Activated CD4-positive, alpha-beta T cell treated with anti-CD3 and anti-CD28 coated beads, Interleukin-10, Interleukin-2, amounts not matched to agents 100 ng/mL and 50 ng/mL, durations not matched to agents 16 hours and 8 hours (primary cell): ENCODE data around the gene OTUD4.
"Not testable (repeated sequence)": the region's sequence is repeated elsewhere in the genome, so short reads cannot be mapped to it uniquely, and the experiment has no call there.

Experiments
- DNase-seq: peaks from one replicate; pipeline ENCODE4 v3.0.0-alpha.2; 2020

Gene OTUD4, protein sequence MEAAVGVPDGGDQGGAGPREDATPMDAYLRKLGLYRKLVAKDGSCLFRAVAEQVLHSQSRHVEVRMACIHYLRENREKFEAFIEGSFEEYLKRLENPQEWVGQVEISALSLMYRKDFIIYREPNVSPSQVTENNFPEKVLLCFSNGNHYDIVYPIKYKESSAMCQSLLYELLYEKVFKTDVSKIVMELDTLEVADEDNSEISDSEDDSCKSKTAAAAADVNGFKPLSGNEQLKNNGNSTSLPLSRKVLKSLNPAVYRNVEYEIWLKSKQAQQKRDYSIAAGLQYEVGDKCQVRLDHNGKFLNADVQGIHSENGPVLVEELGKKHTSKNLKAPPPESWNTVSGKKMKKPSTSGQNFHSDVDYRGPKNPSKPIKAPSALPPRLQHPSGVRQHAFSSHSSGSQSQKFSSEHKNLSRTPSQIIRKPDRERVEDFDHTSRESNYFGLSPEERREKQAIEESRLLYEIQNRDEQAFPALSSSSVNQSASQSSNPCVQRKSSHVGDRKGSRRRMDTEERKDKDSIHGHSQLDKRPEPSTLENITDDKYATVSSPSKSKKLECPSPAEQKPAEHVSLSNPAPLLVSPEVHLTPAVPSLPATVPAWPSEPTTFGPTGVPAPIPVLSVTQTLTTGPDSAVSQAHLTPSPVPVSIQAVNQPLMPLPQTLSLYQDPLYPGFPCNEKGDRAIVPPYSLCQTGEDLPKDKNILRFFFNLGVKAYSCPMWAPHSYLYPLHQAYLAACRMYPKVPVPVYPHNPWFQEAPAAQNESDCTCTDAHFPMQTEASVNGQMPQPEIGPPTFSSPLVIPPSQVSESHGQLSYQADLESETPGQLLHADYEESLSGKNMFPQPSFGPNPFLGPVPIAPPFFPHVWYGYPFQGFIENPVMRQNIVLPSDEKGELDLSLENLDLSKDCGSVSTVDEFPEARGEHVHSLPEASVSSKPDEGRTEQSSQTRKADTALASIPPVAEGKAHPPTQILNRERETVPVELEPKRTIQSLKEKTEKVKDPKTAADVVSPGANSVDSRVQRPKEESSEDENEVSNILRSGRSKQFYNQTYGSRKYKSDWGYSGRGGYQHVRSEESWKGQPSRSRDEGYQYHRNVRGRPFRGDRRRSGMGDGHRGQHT

DNA sequence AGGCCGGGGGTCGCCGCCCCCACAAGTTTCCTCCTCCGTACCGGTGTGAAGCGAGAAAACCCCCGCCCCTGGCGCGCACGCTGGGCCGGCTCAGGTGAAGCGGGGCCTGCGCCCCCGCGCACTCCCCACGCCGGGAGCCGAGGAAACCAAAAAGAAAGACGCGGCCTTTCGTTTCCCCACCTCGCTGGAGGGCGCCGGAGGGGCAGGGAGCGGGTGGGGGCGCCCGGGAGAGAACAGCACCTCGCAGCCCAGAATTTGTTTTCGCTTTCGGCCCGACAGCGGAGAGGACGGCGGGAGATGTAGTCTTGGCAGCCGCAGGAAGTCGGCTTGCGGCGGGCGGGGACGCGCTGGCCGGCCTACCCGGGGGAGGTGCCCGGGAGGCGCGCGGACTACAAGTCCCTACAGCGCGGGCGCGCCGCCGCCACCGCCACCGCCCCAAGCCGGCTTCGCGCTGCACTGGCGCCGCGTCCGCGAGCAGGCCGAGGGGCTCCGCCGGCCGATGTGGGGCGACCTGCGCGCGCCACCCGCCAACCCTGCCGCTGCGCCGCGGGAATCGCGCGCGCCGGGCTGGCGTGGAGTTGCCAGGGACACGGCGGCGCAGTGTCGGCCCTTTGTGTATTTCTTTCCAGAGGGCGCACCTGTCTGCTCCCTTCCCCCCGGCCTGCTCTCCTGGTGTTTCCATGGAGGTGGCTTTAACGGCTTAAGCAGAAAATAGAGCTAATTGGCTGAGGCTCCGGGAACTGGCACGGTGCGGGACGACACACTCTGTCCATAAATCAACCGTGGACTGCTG, at the start of gene OTUD4:
Gene OTUD4 (minus strand): TSS at position 292 of the 793 bp plus-strand sequence. CDS start 616 bp downstream, outside the sequence.
- DNase-seq, result peak; percentile 97

DNA sequence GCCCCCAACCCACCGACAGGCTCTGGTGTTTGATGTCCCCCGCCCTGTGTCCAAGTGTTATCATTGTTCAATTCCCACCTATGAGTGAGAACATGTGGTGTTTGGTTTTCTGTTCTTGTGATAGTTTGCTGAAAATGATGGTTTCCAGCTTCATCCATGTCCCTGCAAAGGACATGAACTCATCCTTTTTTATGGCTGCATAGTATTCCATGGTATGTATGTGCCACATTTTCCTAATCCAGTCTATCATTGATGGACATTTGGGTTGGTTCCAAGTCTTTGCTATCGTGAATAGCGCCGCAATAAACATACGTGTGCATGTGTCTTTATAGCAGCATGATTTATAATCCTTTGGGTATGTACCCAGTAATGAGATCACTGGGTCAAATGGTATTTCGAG, 42.8 kb upstream of the OTUD4 start:
- DNase-seq, result not testable (repeated sequence)

DNA sequence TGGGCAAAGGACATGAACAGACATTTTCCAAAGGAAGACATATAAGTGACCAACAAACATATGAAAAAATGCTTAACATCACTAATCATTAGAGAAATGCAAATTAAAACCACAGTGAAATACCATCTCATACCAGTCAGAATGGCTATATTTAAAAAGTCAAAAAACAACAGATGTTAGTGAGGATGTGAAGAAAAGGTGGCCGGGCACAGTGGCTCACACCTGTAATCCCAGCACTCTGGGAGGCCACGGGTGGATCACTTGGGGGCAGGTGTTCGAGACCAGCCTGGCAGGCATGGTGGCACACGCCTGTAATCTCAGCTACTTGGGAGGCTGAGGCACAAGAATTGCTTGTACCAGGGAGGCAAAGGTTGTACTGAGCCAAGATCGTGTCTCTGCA, 41.1 kb upstream of the OTUD4 start:
- DNase-seq, result not testable (repeated sequence)

DNA sequence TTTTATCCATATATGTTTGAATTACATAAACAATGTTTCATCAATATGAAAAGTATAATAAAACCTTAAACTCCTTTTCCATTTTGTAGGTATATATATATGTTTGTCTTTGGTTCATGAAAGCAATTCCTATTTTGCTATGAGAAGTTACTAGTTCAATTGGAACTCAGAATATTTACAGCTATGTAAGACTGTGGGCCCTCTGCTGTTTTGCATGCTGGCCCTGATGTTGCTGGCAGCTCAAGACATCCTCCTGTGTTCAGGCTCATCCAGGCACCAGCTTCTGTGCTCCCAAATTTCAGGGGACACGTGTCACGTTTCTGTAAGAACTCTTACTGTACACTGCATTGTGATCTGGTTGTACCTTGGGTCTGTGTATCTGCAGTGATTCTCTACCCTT, 38.7 kb upstream of the OTUD4 start:
- DNase-seq, result no peak

DNA sequence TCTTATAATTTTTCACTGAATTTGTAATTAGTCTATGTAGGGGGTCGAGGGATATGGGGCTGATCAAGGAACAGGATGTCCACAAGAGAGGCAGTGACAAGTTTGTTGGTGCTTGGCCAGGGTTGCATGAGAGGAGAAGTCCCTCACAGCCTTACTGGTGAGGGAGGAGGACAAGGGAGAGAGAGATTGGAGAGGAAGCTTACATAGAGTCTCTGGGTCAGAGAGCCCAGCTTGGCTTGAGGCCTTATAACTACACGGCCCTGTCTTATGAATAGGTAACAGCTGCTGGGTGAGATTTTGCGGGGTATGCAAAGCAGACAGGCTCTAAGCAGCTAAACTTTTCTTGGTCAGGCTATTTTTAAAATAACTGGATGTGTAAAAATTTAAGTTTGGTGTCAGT, 37.9 kb upstream of the OTUD4 start:
- DNase-seq, result no peak

DNA sequence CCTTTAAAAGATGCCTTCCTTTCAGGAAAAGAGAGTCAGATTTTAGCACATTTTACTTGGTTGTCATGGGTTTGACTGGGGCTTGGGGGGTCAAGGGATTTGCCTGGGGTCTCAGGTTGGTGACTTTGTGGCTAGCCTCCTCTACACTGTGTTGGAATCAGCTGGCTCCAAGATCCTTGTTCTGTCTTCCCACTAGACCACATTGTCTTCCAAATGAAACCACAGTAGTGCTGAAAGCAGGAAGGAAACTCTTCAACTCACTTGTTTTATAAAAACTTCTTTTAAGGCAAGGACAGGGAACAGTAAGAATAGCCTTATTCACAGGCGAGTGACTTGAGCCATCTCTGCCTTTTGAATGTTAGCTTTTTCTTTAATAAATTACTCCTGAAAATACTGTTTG, 37.0 kb upstream of the OTUD4 start:
- DNase-seq, result no peak

DNA sequence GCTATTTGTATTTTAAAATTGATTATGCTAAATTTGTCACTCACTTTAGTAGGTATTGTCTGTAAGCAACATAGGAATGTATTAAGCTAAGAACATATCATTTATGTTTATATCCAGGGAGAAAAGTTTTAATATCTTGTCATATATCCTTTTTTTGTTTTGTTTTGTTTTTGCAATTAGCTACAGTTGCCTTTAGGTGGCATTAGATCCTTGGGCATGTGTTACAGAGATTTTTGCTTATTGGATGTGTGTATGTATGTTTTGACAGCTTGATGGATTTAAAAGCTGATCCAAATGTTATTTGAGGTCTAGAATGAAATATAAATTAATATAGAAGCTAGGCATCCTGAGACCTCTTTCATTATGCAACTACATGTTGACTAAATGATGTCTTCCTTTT, 36.1 kb upstream of the OTUD4 start:
- DNase-seq, result peak; percentile 11

DNA sequence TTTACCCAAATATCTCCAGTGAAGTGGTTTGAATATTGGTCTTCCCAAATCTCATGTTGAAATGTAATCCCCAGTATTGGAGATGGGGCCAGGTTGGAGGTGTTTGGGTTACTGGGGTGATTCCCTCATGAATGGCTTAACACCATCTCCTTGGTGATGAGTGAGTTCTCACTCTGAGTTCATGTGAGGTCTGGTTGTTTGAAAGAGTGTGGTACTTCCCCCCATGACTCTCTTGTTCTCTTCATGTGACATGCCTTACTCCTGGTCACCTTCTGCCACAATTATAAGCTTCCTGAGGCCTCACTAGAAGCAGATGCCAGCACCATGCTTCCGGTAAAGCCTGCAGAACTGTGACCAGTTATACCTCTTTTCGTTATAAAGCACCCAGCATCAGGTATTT, 32.9 kb upstream of the OTUD4 start:
- no peak for DNase-seq

DNA sequence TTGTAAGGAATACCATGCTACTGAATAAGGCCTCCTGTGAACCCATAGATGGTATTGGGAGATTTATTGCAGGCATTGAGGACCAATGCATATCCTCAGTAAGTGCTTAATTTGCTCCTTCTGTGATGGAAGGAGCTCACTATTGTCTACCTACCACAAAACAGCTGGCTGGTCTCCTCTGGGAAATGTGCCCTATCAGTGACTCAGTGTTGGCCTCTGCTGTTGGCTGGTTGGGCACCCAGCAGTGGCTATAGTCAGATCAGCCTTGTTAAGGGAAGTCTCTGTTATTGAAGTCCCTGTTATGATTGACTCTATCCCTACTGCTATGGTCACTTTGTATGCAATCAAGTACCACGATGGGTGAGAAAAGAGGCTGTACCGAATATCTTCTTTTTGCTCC, 27.5 kb upstream of the OTUD4 start:
- DNase-seq, result no peak

DNA sequence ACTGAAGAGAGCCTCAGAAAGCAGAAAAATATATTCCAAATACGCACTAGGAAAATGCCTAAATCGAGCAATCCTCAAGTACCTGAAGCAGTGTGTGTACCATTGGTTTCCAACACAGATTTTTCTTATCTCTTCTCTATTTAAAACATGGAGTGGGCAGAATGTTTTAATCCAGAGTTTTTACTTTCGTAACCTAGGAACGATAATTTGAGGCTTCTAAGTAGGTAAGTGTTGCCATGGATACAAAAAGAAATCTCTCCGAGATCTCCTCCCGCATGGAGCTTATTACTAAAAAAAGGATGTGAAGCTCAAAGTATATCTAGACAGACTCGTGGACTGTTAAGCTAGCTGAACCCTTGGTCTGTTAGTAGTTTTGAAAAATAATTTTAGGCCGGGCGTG, 23.0 kb upstream of the OTUD4 start:
- DNase-seq, result no peak

DNA sequence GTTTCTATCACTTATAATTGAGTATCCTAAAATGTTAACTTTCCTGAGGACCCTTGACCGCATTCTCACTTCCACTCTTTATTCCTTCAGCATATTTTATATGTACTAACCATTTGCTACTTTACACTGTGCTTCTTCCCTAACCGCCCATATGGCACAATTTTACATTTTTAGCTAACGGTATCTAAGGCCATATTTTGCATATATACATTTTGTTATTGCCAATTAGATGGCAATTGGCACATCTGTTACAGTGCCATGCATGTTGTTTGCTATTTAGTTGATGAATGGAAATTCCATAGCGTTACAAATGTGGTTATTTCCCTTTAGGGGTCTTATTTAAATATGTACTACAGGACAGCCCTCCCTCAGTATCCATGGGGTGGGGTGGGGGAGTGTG, 20.0 kb upstream of the OTUD4 start:
- no peak for DNase-seq

DNA sequence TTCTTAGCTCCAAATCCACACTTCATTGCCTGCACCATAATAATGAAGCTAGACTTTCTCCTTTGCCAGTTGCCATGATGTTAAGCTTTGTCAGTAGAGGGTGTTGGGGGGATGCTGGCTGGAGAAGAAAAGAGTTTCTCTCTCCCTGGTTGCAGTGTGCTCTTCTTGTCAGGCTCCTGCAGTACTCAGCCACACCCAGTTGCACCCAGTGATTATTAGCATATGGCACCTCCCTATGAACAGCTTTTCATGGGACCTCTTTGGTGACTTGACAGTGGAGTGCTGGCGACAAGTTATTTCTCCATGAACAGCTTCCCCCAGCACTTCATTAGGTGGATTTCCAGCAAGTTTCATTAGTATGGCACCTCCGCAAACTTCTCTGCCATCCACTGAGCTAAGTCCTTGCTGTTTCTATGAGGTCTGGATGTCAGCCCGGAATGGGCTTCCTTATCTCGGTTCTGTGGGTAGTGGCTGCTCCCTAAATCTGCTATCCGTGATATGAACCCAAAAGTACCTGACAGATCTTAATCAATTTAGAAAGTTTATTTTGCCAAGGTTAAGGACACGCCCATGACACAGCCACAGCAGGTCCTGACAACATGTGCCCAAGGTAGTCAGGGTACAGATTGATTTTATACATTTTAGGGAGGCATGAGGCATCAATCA, 18.8 kb upstream of the OTUD4 start:
- DNase-seq, result no peak

DNA sequence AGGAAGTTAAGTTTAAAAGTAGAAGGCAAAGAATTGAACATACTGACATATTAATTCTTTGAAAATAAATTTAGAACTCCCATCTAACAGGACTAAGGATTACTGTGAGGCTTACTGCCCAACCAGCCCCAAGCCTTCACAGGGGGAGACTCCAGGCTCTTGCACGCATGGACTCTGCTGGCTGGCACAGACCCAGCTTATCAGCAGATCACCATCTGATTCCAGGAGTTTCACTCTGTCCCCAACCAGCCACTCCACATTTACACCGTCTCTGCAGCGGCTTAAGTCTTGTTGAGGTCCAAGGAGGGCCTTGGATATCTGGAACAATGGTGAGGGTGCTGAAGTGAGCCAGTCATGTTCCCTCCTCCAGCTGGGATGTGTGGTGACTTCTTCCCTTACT, 16.4 kb upstream of the OTUD4 start:
- DNase-seq, result no peak

DNA sequence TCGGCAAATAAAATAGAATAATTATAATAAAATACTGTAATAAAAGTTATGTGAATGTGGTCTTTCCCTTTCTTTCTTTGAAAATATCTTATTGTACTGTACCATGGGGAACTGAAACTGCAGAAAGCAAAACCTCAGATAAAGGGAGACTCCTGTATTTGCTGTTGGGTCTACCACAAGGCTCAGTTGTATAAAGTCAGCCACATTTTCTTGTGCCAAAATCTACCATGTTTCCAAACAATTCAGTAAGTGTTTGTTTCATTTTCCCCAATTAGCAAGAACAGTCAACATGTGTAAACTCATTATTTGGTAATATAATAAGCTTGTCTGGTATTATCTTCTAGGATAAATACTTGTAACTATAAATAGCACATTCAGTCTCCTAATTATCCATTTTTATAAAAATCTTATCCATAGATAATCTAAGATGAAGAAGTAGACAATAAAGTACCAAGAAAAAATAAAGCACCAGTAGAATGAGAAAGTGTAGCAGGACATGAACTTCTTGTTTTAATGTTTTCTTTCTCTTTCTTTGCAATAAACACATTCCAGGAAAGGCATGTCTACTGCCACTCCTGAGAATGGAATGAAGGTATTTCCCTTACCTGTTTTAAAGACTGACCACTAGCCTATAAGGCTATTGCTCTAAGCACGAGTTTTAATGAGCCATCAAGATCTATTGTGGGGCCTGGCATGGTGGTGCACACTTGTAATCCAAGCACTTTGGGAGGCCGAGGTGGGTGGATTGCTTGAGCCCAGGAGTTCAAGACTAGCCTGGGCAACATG, 15.0 kb upstream of the OTUD4 start:
- DNase-seq, result no peak

DNA sequence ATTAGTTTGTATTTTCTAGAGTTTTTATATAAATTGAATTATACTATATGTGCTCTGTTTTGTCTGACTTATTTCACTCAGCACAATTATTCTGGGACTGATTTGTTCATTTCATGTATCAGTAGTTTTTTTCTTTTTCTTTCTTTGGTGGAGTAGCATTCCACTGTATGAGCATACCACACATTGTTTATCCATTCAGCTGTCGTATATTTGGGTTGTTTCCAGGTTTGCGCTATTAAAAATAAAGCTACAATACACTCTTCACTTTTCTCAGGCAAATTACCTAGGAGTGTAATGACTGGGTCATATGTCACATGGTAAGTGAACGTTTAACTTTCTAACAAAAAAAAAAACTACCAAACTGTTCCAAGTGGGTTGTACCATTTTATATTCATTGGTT, 9.6 kb upstream of the OTUD4 start:
- DNase-seq, result no peak

DNA sequence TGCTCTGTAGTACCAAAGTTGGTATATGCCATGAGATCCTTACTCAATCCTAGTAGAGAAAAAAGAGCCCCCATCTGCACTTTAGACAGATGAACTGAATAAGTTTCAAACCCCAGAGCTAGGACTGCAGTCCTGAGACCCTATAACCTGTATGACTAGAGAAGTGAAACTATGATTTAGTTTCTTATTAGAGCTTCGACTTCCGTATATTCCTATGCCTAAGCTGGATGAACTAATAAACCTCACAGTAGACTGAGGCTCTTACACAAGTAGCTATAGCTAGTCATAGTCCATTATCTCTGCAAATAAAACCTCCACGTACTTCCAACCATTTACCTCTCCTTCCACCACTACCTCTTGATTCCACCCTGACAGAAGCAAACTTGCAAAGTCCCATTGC, 6.3 kb upstream of the OTUD4 start:
- no peak for DNase-seq

DNA sequence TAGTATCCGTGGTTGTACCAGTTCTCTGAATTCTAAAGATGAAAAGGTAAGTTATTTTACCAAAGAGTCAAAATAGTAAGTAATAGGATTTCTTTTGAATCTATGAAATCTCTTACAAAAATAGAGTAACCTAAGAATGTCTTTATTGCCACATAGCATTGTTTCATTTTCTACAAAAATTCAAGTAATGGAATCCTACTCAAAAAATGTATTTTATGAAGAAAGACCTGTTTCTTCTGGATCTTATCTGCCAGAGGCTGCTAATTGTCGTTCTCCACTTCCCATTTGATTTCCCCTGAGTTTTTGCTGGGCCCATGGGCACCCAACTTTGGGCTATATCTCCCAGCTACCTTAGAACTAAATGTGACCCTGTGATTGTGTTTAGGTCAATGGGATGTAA, 3.2 kb upstream of the OTUD4 start:
- DNase-seq, result no peak

DNA sequence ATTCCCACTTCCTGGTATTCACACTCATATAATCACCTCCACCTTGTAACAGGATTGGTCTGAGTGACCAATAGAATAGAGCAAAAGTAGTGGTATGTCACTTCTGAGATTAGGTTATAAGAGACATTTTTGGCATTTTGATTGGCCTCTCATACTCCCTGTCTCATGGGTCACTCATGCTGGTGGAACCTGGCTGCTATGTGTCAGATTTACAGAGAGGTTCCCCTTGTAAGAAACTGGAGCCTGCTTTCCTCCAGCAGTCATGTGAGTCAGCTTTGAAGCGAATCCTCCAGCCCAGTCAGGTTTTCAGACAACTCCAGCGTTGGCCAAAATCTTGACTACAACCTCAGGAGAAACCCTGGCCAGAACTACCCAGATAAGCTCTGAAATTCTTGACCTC, 2.6 kb upstream of the OTUD4 start:
- DNase-seq, result no peak

DNA sequence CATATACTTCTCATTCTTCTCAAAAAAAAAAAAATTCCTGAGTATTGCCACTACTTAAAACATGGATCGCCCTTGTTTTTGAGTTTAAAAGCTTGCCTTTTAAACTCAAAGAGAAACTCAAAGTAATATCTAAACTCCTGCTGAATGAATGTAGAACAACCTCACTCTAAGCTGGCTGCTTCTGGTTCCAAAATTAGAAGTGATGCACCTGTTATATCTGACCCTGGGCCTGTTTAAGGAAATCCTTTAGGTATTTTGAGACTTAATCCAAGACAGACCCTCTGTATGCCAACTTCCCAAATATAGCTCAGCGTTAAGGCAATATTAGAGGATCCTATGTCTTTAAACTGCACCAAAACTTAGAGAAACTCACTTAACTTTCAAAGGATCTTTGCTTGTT, 1.8 kb upstream of the OTUD4 start:
- DNase-seq, result peak; percentile 16

DNA sequence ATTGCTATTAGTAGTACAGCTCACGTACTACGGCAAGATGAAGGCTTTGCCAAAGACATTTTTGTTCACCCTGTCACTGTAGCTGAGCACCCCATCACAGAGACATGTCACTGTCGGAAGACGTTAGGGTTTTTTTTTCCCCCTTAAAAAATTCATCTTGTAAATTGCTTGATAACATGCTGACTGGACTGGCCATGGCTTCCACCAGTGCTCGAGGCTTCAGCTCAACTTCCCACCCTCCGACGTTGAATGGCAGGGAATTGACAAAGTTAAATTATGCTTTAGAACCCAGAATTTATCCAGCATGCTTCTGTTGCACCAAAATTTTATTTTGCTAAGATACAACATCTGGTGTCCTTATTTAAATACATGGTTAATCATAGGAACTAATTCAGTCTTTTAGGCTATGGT, 707 bp upstream of the OTUD4 start:
- no peak for DNase-seq

DNA sequence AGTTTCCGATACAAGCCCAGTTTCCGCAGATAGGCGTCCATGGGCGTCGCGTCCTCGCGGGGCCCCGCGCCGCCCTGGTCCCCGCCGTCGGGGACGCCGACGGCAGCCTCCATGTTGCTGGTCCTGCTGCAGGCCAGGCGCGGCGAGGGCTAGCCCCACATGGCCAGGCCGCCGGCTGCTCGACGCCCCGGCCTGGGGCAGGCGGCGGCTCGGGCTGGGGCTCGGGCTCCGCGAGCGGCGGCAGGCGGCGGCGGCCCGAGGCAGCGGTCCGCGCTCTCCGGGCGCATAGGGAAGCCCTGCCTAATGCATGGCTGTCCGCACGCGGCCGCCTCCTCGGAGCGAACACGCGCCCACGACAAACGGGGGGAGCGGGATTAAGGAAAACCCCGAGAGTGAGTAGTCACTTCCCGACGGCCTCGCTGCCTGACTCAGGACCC, 510 bp downstream of the OTUD4 start:
- DNase-seq, result not testable (repeated sequence)
